Type B pancreatic cell (in vitro differentiated cells): ENCODE measurements around the gene ADGRL3. TPM values are rescaled to one million over a fixed set of nuclear protein-coding genes. Genes with fewer than 3 reads are reported as not detected.

Experiments
- DNase-seq: peaks from one replicate; pipeline ENCODE4 v3.0.0; 2021; ENCODE audit warnings: mixed read lengths; ENCODE audit not compliant: unreplicated experiment; ENCODE audit errors: extremely low spot score
- H3K27ac Mint-ChIP-seq: 2 replicates; pipeline ENCODE4 v1.8.0; 2021; ENCODE audit warnings: mild to moderate bottlenecking, mixed read lengths
- H3K27me3 Mint-ChIP-seq: 2 replicates; pipeline ENCODE4 v1.8.0; 2021; ENCODE audit warnings: mixed read lengths
- H3K36me3 Mint-ChIP-seq: 2 replicates; pipeline ENCODE4 v1.8.0; 2021; ENCODE audit warnings: mixed read lengths
- H3K4me1 Mint-ChIP-seq: one replicate; pipeline ENCODE4 v1.8.0; 2021; ENCODE audit warnings: mixed read lengths; ENCODE audit not compliant: unreplicated experiment
- H3K4me3 Mint-ChIP-seq: 2 replicates; pipeline ENCODE4 v1.8.0; 2021; ENCODE audit warnings: mild to moderate bottlenecking, mixed read lengths
- H3K9me3 Mint-ChIP-seq: 2 replicates; pipeline ENCODE4 v1.8.0; 2021; ENCODE audit warnings: mixed read lengths
- CTCF ChIP-seq: fragments of 200-600 bp; sonication (generic); conservative IDR thresholded peaks from 2 replicates; pipeline ENCODE4 v1.5.0; 2021; ENCODE audit warnings: antibody characterized with exemption, mild to moderate bottlenecking
- total RNA-seq: library from RNA; stranded (reverse); gene quantifications from 2 replicates; pipeline ENCODE4 v1.2.1, GENCODE V29; 2021; ENCODE audit warnings: low replicate concordance

ADGRL3 gene
- total RNA-seq, 1 donor from 2014 or later = 53.5 TPM

- Mint-ChIP-seq H3K27ac (no peak overlapping the region), H3K9me3 (peaks cover 3% of the 10 kb centered on the region), H3K27me3 (no peaks in the 10 kb centered on the region), H3K4me3 (no peak overlapping the region), H3K4me1 (peaks cover 16% of the 10 kb centered on the region), H3K36me3 (peaks cover 11% of the 10 kb centered on the region)
- no peak for DNase-seq
- no peak for TF ChIP-seq CTCF
Measured at GRCh38 chr4:61739887-61740286, 539.8 kb downstream of the ADGRL3 start.

GRCh38 chr4:61740886-61741285 is 540.8 kb downstream of the ADGRL3 start:
- Mint-ChIP-seq H3K4me3 (no peak overlapping the region), H3K9me3 (no peaks in the 10 kb centered on the region), H3K27me3 (no peaks in the 10 kb centered on the region), H3K27ac (no peak overlapping the region), H3K36me3 (peaks cover 8% of the 10 kb centered on the region), H3K4me1 (peaks cover 16% of the 10 kb centered on the region)
- TF ChIP-seq CTCF = no peak
- no peak for DNase-seq

GRCh38 chr4:61741327-61742096 is 541.4 kb downstream of the ADGRL3 start:
- H3K4me1 Mint-ChIP-seq = peaks cover 16% of the 10 kb centered on the region
- H3K27ac Mint-ChIP-seq = no peak overlapping the region
- no peaks in the 10 kb centered on the region for H3K9me3 Mint-ChIP-seq
- H3K36me3 Mint-ChIP-seq = peaks cover 8% of the 10 kb centered on the region
- H3K4me3 Mint-ChIP-seq = no peak overlapping the region
- H3K27me3 Mint-ChIP-seq = no peaks in the 10 kb centered on the region
- DNase-seq = no peak
- peak; percentile 43 for TF ChIP-seq CTCF

GRCh38 chr4:61750810-61751209 is 550.7 kb downstream of the ADGRL3 start:
- Mint-ChIP-seq H3K9me3 (no peaks in the 10 kb centered on the region), H3K36me3 (peaks cover 4% of the 10 kb centered on the region), H3K4me1 (no peaks in the 10 kb centered on the region), H3K27me3 (no peaks in the 10 kb centered on the region), H3K27ac (no peak overlapping the region), H3K4me3 (no peak overlapping the region)
- TF ChIP-seq CTCF = no peak
- no peak for DNase-seq

- no peak for TF ChIP-seq CTCF
- Mint-ChIP-seq H3K4me3 (no peak overlapping the region), H3K9me3 (no peaks in the 10 kb centered on the region), H3K27me3 (no peaks in the 10 kb centered on the region), H3K27ac (no peak overlapping the region), H3K4me1 (no peaks in the 10 kb centered on the region), H3K36me3 (peaks cover 11% of the 10 kb centered on the region)
- no peak for DNase-seq
Measured at GRCh38 chr4:61752617-61753016, 552.5 kb downstream of the ADGRL3 start.
